K562 (cell line): Measurements from ENCODE around the gene NTSR2.

Source experiments
- GTF2A2 ChIP-seq: IDR thresholded peaks from 2 replicates; pipeline ENCODE4 v1.6.1; 2016; ENCODE audit warnings: mild to moderate bottlenecking, missing genetic modification characterization, missing compliant biosample characterization
- MXI1 ChIP-seq: IDR thresholded peaks from 2 replicates; pipeline ENCODE4 v1.6.1; 2011; ENCODE audit warnings: low read depth, mild to moderate bottlenecking, improper control_type of control experiment, low read length
- NR1H2 ChIP-seq: sonication (generic); formaldehyde crosslinking; IDR thresholded peaks from 2 replicates; pipeline ENCODE4 v1.4.0; 2020; ENCODE audit warnings: mild to moderate bottlenecking, missing genetic modification reagents
- PCBP2 ChIP-seq: fragments of 200-400 bp; formaldehyde crosslinking; IDR thresholded peaks from 2 replicates; pipeline ENCODE4 v1.6.1; 2018; ENCODE audit warnings: low read length, low read depth, mild to moderate bottlenecking, moderate library complexity; ENCODE audit not compliant: poor library complexity, severe bottlenecking
- POLR2AphosphoS5 ChIP-seq: IDR thresholded peaks from 2 replicates; pipeline ENCODE4 v1.6.1; 2011; ENCODE audit warnings: mild to moderate bottlenecking, low read depth, low read length, moderate library complexity; ENCODE audit not compliant: control insufficient read depth, insufficient read depth
- SIN3B ChIP-seq: fragments of 450-650 bp; IDR thresholded peaks from 2 replicates; pipeline ENCODE4 v1.6.1; 2017; ENCODE audit warnings: low read depth, mild to moderate bottlenecking, moderate library complexity
- SMC3 ChIP-seq: conservative IDR thresholded peaks from 2 replicates; pipeline ENCODE4 v1.6.1; 2011; ENCODE audit warnings: low read depth, low read length, improper control_type of control experiment; ENCODE audit not compliant: insufficient read depth
- TFAM ChIP-seq: fragments of 250-450 bp; sonication (Bioruptor Pico); conservative IDR thresholded peaks from 2 replicates; pipeline ENCODE4 v1.5.0; 2021; ENCODE audit warnings: mild to moderate bottlenecking, moderate library complexity
- ZNF561 ChIP-seq: fragments of 450-650 bp; formaldehyde crosslinking; conservative IDR thresholded peaks from 2 replicates; pipeline ENCODE4 v1.4.0; 2020; ENCODE audit warnings: mild to moderate bottlenecking, moderate library complexity
- TF ChIP-seq, protein P1 (sequence below): sonication (generic); formaldehyde crosslinking; IDR thresholded peaks from 2 replicates; pipeline ENCODE4 v1.9.0; 2022; ENCODE audit warnings: mild to moderate bottlenecking, missing genetic modification reagents
- TF ChIP-seq, protein P2 (sequence below), 3 experiments: IDR thresholded peaks in 2 of 3; conservative IDR thresholded peaks in 1 of 3; 2 replicates each; pipeline ENCODE4 v1.5.1; 2011 to 2012; ENCODE audit warnings: low read length in 3 of 3, mild to moderate bottlenecking in 3 of 3, control low read depth in 2 of 3, improper control_type of control experiment in 1 of 3, inconsistent platforms in 1 of 3, low read depth in 1 of 3, mixed read lengths in 1 of 3, moderate library complexity in 1 of 3; ENCODE audit not compliant: insufficient read depth in 2 of 3

DNA sequence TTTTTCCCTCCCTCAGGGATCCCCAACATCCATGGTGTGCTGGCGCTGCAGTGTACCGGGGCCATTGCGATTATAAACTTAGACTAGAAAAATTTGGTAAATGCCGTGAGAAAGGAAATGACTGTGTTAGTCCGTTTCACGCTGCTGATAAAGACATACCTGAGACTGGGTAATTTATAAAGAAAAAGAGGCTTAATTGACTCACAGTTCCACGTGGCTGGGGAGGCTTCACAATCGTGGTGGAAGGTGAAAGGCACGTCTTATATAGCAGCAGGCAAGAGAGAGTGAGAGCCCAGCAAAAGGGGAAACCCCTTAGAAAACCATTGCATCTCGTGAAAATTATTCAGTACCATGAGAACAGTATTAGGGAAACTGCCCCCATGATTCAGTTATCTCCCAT lies 44.3 kb downstream of the NTSR2 start:
- TF ChIP-seq SMC3, result no peak
- no peak for TF ChIP-seq ZNF561 (CRISPR knock-in tag)
- no peak for TF ChIP-seq TFAM (CRISPR knock-in tag)
- TF ChIP-seq GTF2A2 (tag), result no peak
- TF ChIP-seq, protein P1, sequence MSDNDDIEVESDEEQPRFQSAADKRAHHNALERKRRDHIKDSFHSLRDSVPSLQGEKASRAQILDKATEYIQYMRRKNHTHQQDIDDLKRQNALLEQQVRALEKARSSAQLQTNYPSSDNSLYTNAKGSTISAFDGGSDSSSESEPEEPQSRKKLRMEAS (CRISPR knock-in tag), result no peak
- no peak for TF ChIP-seq NR1H2 (CRISPR knock-in tag)
- no peak for TF ChIP-seq POLR2AphosphoS5
- TF ChIP-seq SIN3B, result no peak
- no peak for TF ChIP-seq MXI1
- no peak for TF ChIP-seq PCBP2
- TF ChIP-seq, protein P2, sequence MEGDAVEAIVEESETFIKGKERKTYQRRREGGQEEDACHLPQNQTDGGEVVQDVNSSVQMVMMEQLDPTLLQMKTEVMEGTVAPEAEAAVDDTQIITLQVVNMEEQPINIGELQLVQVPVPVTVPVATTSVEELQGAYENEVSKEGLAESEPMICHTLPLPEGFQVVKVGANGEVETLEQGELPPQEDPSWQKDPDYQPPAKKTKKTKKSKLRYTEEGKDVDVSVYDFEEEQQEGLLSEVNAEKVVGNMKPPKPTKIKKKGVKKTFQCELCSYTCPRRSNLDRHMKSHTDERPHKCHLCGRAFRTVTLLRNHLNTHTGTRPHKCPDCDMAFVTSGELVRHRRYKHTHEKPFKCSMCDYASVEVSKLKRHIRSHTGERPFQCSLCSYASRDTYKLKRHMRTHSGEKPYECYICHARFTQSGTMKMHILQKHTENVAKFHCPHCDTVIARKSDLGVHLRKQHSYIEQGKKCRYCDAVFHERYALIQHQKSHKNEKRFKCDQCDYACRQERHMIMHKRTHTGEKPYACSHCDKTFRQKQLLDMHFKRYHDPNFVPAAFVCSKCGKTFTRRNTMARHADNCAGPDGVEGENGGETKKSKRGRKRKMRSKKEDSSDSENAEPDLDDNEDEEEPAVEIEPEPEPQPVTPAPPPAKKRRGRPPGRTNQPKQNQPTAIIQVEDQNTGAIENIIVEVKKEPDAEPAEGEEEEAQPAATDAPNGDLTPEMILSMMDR (IDR thresholded peaks at IDR 0.05 in 2 of 3, conservative IDR thresholded peaks at IDR 0.05 in 1 of 3; ENCODE audit: insufficient read depth in 2 of 3, low read depth in 1 of 3, low read length in 3 of 3), result no peak
